LoVo (cell line): ENCODE data around the gene CENATAC.
"Not testable (repeated sequence)": the region's sequence is repeated elsewhere in the genome, so short reads cannot be mapped to it uniquely, and the experiment has no call there.

Source experiments
- DNase-seq: peaks from one replicate; pipeline ENCODE4 v3.0.0-alpha.2; 2016; ENCODE audit warnings: low spot score

Gene CENATAC

DNA sequence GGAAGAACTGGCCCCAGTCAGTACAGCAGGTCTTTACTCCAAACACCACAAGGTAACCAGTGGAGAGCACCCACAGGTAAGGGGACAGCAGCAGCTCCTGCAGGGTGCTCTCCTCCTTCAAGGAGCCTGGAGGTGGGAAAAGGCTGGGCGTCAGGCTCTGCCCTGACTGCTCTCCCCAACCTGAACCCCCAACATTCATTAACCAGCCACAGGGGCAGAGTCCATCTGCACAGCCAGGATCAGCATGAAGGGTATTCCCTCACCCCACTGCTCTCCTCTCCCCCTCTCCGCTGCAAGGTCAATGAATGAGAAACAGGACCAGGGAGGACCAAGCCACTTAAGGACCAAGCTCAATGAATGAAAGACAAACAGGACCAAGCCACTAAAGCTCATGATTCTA lies 29.0 kb downstream of the CENATAC start:
- no peak for DNase-seq

DNA sequence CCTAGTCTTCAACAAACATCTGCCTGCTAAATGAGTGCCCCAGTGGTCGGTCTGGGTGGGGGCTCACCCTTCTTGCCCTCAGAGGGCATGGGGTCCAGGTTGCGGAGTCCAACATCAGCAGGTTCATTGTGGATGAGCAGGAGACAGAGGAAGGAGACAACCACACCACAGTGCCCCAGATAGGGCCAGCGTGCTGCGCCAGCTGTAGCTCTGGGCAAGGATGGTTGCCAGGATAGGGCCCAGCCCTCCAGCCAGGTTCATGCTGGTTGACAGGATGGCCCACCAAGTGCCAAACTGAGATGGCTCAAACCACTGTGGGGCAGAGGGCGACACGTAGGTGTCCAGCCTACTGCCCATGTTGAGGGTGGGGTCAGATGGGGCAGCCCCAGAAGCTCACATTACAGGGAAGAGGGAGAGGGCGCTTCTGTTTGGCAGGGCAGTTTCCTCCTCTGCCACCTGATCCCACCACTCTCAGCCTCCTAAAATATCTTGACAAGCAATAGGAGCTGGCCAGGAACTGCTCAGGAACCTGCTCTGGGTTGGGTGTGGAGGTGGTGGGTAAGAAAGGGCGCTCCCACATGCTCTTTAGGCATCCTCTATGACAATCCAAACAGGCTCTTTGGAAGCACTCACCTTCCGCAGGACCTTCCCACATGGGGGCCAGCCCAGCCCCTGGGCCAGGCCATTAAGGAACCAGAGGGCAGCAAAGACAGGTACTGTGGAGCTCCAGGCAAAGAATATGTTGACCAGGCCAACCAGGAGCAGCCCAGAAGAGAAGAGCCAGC lies 29.8 kb downstream of the CENATAC start:
- no peak for DNase-seq

DNA sequence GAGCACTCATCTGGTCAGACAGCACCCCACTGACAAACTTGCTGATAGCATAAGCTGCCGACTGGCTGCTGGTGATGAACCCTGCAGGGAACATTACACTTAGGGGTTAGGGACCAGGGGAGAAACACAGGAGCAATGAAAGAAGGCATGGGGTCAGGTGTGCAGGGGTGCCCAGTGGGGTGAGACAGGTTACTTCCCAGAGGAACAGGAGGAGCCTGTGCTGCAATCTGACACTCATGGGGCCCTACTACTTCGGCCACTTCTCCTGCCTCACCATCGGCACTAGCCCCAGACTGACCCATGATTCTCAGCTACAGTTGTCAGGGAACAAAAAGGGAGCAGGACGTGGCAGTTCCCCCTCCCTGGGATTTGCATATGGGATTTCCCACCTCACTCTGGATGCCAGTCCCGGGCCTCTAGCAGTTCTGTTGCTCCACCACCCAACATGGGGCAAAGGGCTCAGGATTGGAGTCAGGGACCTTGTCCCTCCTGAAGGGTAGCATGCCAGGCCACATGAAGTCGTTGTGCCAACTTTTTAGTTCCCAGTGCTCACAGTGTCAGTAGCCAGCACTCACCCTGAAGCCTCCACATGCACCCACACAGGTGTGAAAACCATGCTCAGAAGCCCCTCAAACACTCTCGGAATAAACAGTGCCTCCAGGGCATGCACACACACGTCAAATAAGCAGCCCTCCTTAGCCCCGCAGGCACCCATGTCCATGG lies 30.6 kb downstream of the CENATAC start:
- no peak for DNase-seq

DNA sequence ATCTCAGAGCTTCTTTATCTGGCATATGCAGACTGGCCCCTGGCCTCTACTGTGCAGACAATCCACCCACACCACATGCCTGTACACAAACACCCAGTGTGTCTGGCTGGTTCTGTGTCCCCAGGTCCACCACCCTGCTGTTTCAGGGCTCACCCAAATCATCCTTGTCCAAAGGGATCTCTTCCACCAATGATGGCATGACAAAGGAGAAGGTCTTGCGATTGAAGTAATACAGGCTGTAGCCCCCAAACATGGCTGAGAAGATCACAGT lies 31.1 kb downstream of the CENATAC start:
- no peak for DNase-seq

- DNase-seq = peak; percentile 65
These were observed 31.5 kb downstream of the CENATAC start for GRCh38 chr11:119029340-119030028.

DNA sequence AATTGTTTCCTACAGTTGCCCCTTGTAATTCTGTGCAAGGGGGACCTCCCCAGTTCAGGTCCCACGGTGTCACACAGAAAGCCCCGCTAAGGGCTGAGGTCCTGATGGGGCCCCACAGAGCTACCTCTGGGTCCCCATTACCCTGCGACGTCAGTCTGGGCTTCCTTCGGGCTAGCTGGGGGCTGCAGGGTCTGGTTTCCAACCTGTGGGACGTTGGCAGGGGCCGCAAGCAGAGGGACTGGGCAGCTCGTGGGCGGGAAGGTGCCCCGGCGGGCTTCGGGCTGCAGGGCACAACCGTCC lies 32.0 kb downstream of the CENATAC start:
- DNase-seq = no peak

DNA sequence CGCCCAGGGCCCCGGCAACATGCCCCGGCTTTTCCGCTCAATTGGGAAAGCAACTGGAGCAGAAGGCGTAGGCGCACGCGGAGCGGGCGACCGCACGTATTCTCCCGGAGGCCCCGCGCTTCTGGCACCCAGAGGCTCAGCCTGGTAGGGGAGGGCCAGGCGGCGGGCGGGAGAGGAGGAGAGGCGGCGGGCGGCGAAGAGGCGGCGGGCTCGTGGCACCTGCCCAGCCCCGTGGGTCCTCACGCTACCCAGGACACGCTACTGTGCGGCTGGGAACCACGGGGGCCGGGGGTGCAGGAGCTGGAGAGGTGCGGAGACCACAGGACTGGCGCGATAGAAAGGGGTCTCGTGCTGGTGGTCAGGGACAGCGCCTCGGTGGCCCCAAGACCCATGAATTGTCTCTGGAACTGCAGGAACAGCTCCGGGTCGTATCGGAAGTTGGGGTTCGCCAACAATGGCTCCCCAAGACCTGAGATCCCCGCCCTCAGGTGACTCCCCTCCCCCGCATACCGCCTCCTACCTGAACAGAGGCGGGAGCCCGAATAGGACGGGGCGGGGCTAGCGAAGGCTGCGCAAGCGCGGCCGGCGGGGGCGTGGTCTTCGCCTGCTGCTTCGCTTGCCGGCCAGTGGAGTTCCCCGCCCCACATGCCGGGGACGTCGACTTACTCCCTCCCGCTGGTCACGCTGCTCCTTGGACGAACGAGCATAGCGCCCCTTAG lies 32.5 kb downstream of the CENATAC start, which contains the start of gene SLC37A4:
Gene SLC37A4, minus strand, starts transcription at position 549 of the 719 bp plus-strand sequence.
- DNase-seq = peak; percentile 97

DNA sequence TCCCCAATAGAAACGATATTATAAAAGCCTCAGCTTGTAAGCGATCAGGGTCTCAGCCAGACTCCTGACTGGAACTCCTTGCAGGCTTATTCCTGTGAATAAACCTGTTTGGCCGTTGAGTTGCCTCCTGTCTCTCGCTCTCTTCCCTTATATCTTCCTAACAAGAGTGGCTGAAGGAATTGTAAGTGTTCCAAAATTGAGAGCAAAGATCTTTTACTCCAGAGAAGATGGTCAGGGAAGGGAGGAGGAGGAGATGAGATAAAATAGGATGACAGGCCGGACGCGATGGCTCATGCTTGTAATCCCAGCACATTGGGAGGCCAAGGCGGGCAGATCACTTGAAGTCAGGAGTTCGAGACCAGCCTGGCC lies 34.0 kb downstream of the CENATAC start:
- DNase-seq = no peak

- not testable (repeated sequence) for DNase-seq
These were observed 35.5 kb downstream of the CENATAC start for GRCh38 chr11:119033421-119033820.

- no peak for DNase-seq
These were observed 36.9 kb downstream of the CENATAC start for GRCh38 chr11:119034813-119035212.

DNA sequence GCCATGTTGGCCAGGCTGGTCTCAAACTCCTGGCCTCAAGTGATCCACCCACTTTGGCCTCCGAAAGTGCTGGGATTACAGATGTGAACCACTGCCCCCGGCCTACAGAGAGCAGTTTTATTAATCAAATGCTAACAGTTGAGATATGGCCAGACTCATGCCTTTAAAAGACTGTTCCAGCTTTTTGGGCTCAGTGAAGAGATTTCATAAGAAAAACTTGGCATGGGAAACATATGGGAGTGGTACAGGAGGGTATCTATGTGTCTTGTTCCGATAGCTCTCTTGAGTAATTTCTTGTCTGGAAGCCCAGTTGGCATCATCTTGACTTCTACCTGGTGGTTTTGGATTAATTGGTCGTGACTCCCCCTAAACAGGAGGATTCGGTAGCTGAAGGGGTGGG lies 40.9 kb downstream of the CENATAC start:
- no peak for DNase-seq

DNA sequence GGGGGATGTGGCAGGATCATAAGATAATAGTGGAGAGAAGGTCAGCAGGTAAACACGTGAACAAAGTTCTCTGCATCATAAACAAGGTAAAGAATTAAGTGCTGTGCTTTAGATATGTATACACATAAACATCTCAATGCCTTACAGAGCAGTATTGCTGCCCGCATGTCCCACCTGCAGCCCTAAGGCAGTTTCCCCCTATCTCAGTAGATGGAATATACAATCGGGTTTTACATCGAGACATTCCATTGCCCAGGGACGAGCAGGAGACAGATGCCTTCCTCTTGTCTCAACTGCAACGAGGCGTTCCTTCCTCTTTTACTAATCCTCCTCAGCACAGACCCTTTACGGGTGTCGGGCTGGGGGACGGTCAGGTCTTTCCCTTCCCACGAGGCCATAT lies 41.5 kb downstream of the CENATAC start:
- not testable (repeated sequence) for DNase-seq

GRCh38 chr11:119041821-119042514 lies 44.0 kb downstream of the CENATAC start:
- DNase-seq = no peak

GRCh38 chr11:119042927-119043326 lies 45.0 kb downstream of the CENATAC start:
- DNase-seq = no peak

GRCh38 chr11:119044708-119045107 lies 46.8 kb downstream of the CENATAC start:
- DNase-seq = no peak

- no peak for DNase-seq
These were observed 48.6 kb downstream of the CENATAC start for GRCh38 chr11:119046489-119046888.

GRCh38 chr11:119047205-119047604 lies 49.3 kb downstream of the CENATAC start:
- DNase-seq = no peak

- DNase-seq = no peak
These were observed 50.7 kb downstream of the CENATAC start for GRCh38 chr11:119048644-119049043.

- DNase-seq = no peak
These were observed 51.1 kb downstream of the CENATAC start for GRCh38 chr11:119049081-119049480.

DNA sequence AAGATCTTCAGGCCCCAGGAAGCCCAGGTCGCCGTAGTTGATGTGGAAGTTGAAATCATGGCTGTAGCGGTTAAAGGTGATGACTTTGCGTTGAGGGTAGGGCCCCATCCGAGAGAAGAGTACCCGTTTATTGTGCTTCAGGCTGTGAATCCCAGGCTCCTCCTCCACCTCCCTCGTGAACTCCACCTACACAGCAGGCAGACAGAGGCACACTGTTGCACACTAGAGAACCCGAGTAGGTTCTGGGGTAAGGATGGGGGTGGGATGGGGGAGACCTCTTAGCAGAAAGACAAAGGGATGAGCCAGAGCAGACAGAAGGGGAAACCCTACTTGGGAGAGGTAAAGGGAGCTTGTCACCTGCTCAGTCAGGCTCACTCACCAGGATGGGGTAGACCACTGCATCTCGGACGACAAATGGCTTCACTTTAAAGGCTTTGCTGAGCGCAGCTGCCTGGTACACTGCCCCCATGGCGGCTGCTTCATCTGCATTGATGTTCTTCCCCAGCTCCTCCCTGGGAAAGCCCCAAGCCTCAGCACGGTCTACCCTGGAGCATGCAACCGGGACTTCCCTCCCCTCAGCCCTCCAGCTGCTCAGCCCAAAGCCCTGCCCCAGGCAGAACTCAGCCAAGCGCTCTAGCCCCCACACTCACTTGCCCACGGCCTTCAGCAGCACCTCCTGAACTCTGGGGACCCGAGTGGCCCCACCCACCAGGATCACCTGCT lies 53.7 kb downstream of the CENATAC start:
- no peak for DNase-seq

DNA sequence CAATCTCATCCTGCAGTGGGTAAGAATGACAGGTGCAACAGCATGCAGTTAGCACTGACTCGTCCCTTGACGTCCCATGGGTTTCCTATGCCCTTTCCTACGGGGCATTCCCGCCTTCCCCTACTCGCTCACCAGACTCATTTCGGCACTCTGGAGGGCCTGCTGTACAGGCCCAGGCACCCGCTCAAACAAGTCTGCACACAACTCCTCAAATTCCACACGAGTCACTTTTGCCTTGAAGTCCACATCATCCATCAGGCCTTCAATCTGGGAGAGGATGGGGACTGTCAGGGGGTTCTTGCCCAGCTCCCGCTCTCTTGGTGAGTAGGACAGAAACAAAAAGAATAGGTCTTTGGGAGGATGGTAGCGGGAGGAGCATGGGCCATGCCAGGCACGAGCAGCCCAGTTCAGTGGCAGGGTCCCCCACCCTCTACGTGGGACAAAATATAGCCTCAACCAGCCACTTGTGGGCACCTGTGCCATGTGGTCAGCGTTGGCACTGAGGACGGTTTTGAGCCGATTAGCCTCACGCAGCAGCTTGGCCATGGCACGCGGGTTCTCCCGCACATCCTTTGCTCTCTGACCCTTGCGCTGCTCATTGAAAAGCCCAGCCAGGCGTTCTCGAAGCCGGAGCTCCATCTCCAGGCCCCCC lies 54.4 kb downstream of the CENATAC start:
- no peak for DNase-seq
